Colon (tissue), 2 donors: ENCODE measurements around the gene PRMT7.

ENCODE experiments used
- FAIRE-seq: peaks from 2 replicates; lab custom pipeline; 2012; peaks lifted over from hg19 to GRCh38; lab: Jason Lieb, UNC
- donor health status: control.
- donor health status: control.

PRMT7 gene

GRCh38 chr16:68396481-68396880 is 85.7 kb downstream of the PRMT7 start:
- FAIRE-seq, result no peak

GRCh38 chr16:68397710-68398201 is 86.9 kb downstream of the PRMT7 start:
- FAIRE-seq, result no peak

- FAIRE-seq, result no peak
Observed at GRCh38 chr16:68399456-68399855, 88.6 kb downstream of the PRMT7 start.

- FAIRE-seq, result no peak
Observed at GRCh38 chr16:68400083-68400923, 89.5 kb downstream of the PRMT7 start.

GRCh38 chr16:68400924-68401460 is 90.2 kb downstream of the PRMT7 start:
- no peak for FAIRE-seq

GRCh38 chr16:68401871-68402747 is 91.3 kb downstream of the PRMT7 start:
- no peak for FAIRE-seq

- FAIRE-seq, result no peak
Observed at GRCh38 chr16:68402748-68403040, 91.9 kb downstream of the PRMT7 start.

- no peak for FAIRE-seq
Observed at GRCh38 chr16:68403177-68403576, 92.4 kb downstream of the PRMT7 start.

- FAIRE-seq, result no peak
Observed at GRCh38 chr16:68403704-68404103, 92.9 kb downstream of the PRMT7 start.

- no peak for FAIRE-seq
Observed at GRCh38 chr16:68404736-68405345, 94.0 kb downstream of the PRMT7 start.

GRCh38 chr16:68406458-68407152 is 95.8 kb downstream of the PRMT7 start:
- no peak for FAIRE-seq
